HepG2 (cell line): ENCODE results near the gene SIX5. TPM values are rescaled to one million over a fixed set of nuclear protein-coding genes. Genes with fewer than 3 reads are reported as not detected.

Source experiments
- CENPT ChIP-seq: sonication (generic); formaldehyde crosslinking; IDR thresholded peaks from 2 replicates; pipeline ENCODE4 v1.8.0; 2022; ENCODE audit warnings: low read depth, mild to moderate bottlenecking, moderate library complexity, missing genetic modification reagents
- EHMT2 ChIP-seq: fragments of 200-600 bp; sonication (generic); IDR thresholded peaks from 2 replicates; pipeline ENCODE4 v1.7.0; 2017; ENCODE audit warnings: antibody characterized with exemption, low read depth, low read length, borderline replicate concordance
- FOXC1 ChIP-seq: sonication (generic); formaldehyde crosslinking; IDR thresholded peaks from 2 replicates; pipeline ENCODE4 v1.8.0; 2022; ENCODE audit warnings: mild to moderate bottlenecking, missing genetic modification reagents, borderline replicate concordance
- GATAD2A ChIP-seq: IDR thresholded peaks from 2 replicates; pipeline ENCODE4 v1.6.1; 2016
- HNRNPK ChIP-seq: fragments of 200-400 bp; formaldehyde crosslinking; IDR thresholded peaks from 2 replicates; pipeline ENCODE4 v1.6.1; 2018; ENCODE audit warnings: low read length, low read depth, moderate library complexity, mild to moderate bottlenecking; ENCODE audit not compliant: poor library complexity, severe bottlenecking
- JUNB ChIP-seq: sonication (generic); formaldehyde crosslinking; IDR thresholded peaks from 2 replicates; pipeline ENCODE4 v1.8.0; 2022; ENCODE audit warnings: missing genetic modification reagents, mild to moderate bottlenecking, borderline replicate concordance
- KDM6A ChIP-seq: IDR thresholded peaks from 2 replicates; pipeline ENCODE4 v1.6.1; 2016; ENCODE audit warnings: low read depth
- RXRB ChIP-seq: IDR thresholded peaks from 2 replicates; pipeline ENCODE4 v1.6.1; 2016; ENCODE audit warnings: borderline replicate concordance, missing genetic modification reagents, missing compliant biosample characterization
- SALL2 ChIP-seq: sonication (generic); formaldehyde crosslinking; IDR thresholded peaks from 2 replicates; pipeline ENCODE4 v1.8.1; 2023; ENCODE audit warnings: mild to moderate bottlenecking, missing genetic modification reagents, inconsistent platforms
- TBX2 ChIP-seq: sonication (generic); formaldehyde crosslinking; IDR thresholded peaks from 2 replicates; pipeline ENCODE4 v1.5.0; 2020; ENCODE audit warnings: missing genetic modification reagents, mild to moderate bottlenecking, borderline replicate concordance
- THAP11 ChIP-seq: IDR thresholded peaks from 2 replicates; pipeline ENCODE4 v1.6.1; 2016; ENCODE audit warnings: missing biosample characterization, missing genetic modification reagents
- TP53 ChIP-seq: sonication (generic); formaldehyde crosslinking; conservative IDR thresholded peaks from 2 replicates; pipeline ENCODE4 v1.4.0; 2020; ENCODE audit warnings: missing genetic modification reagents
- ZNF256 ChIP-seq: sonication (generic); formaldehyde crosslinking; conservative IDR thresholded peaks from 2 replicates; pipeline ENCODE4 v1.4.0; 2020; ENCODE audit warnings: missing genetic modification reagents
- ZNF296 ChIP-seq: sonication (generic); formaldehyde crosslinking; conservative IDR thresholded peaks from 2 replicates; pipeline ENCODE4 v1.5.0; 2020; ENCODE audit warnings: mild to moderate bottlenecking, missing genetic modification reagents
- ZNF430 ChIP-seq: sonication (generic); formaldehyde crosslinking; IDR thresholded peaks from 2 replicates; pipeline ENCODE4 v1.9.0; 2021; ENCODE audit warnings: mild to moderate bottlenecking, missing genetic modification reagents
- ZNF468 ChIP-seq: sonication (generic); formaldehyde crosslinking; IDR thresholded peaks from 2 replicates; pipeline ENCODE4 v1.8.0; 2022; ENCODE audit warnings: mild to moderate bottlenecking, moderate library complexity, missing genetic modification reagents
- ZNF557 ChIP-seq: sonication (generic); formaldehyde crosslinking; IDR thresholded peaks from 2 replicates; pipeline ENCODE4 v1.4.0; 2020; ENCODE audit warnings: missing genetic modification reagents
- ZNF569 ChIP-seq: sonication (generic); formaldehyde crosslinking; IDR thresholded peaks from 2 replicates; pipeline ENCODE4 v1.5.0; 2020; ENCODE audit warnings: mild to moderate bottlenecking, missing genetic modification reagents, moderate library complexity, borderline replicate concordance
- ZNF605 ChIP-seq: sonication (generic); formaldehyde crosslinking; IDR thresholded peaks from 2 replicates; pipeline ENCODE4 v1.8.0; 2022; ENCODE audit warnings: mild to moderate bottlenecking, missing genetic modification reagents
- ZNF709 ChIP-seq: sonication (generic); formaldehyde crosslinking; IDR thresholded peaks from 2 replicates; pipeline ENCODE4 v1.5.0; 2020; ENCODE audit warnings: mild to moderate bottlenecking, missing genetic modification reagents
- ZNF746 ChIP-seq: sonication (generic); formaldehyde crosslinking; IDR thresholded peaks from 2 replicates; pipeline ENCODE4 v1.8.0; 2022; ENCODE audit warnings: mild to moderate bottlenecking, missing genetic modification reagents
- polyA plus RNA-seq, 8 experiments: library from polyadenylated mRNA; depleted of rRNA in 3 of 8; stranded (reverse) in 7 of 8; unstranded in 1 of 8; fragments of >200 nt; fragmentation: Illumina TruSeq in 4 of 8; extraction: Trizol in 4 of 8; gene quantifications; 2 replicates each; pipeline versions ENCODE4 v1.2.1 to v1.2.3, GENCODE V29; 2011 to 2016; ENCODE audit warnings: low read depth in 4 of 8, missing spikeins in 1 of 8, mixed read lengths in 1 of 8; ENCODE audit not compliant: insufficient read depth in 1 of 8
- total RNA-seq, 5 experiments: library from RNA; depleted of rRNA; stranded (reverse); fragments of >200 nt; fragmentation: Illumina TruSeq; extraction: Trizol; gene quantifications; 2 replicates each; pipeline ENCODE4 v1.2.3, GENCODE V29; 2016; ENCODE audit warnings: low read depth in 1 of 5
- TF ChIP-seq, protein P1 (sequence below): sonication (generic); IDR thresholded peaks from 2 replicates; pipeline ENCODE4 v1.6.1; 2016; ENCODE audit warnings: low read depth, borderline replicate concordance
- TF ChIP-seq, protein P2 (sequence below): sonication (generic); formaldehyde crosslinking; IDR thresholded peaks from 2 replicates; pipeline ENCODE4 v1.4.0; 2020; ENCODE audit warnings: mild to moderate bottlenecking, missing genetic modification reagents
- TF ChIP-seq, protein P3 (sequence below): sonication (generic); formaldehyde crosslinking; conservative IDR thresholded peaks from 2 replicates; pipeline ENCODE4 v1.4.0; 2020; ENCODE audit warnings: missing genetic modification reagents
- TF ChIP-seq, protein P4 (sequence below): IDR thresholded peaks from 2 replicates; pipeline ENCODE4 v1.6.1; 2016; ENCODE audit warnings: missing compliant biosample characterization, missing genetic modification reagents, borderline replicate concordance

The SIX5 gene
- total and polyA plus RNA-seq, 2 of the 13 experiments (the other 11 are each of a cell fraction or from before 2014, with no cell fraction given): 7.7 to 10.5 TPM

DNA sequence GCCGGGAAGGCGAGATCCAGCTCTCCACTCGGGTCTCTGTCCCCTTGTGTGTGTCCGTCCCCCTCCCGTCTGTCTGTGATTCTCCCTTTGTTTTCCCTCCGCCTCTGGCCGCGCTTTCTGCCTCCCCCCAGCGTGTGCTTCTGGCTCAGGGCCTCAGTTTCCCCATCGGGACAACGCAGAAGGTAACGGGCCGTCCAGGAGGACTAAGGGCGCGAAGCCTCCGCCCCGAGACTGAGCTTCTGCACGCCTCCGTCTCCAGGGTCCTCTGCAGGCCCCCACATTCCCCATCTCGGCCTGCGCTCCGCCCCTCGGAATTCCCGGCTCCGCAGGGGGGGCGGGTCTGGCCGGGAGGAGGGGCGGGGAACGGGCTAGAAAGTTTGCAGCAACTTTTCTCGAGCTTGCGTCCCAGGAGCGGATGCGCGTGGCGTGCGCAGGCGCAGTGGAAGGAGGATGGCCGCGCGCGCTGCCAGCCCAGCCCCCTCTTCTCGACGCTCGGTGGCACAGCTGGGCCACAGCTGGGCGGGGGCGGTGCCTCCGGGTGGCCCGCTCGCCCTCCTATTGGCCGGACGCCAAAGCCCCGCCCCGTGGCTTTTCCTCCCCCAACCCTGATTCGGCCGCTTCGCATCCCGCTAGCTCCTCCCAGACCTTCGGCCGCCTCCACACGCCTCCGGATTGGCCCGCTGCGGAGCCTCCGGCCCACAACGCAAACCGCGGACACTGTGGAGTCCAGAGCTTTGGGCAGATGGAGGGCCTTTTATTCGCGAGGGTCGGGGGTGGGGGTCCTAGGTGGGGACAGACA, at the start of gene SIX5 (continued):
- TF ChIP-seq JUNB (CRISPR knock-in tag): 0 out of 2 replicates have a peak, but pooled peaks have one; percentile 31
- TF ChIP-seq, protein P1, sequence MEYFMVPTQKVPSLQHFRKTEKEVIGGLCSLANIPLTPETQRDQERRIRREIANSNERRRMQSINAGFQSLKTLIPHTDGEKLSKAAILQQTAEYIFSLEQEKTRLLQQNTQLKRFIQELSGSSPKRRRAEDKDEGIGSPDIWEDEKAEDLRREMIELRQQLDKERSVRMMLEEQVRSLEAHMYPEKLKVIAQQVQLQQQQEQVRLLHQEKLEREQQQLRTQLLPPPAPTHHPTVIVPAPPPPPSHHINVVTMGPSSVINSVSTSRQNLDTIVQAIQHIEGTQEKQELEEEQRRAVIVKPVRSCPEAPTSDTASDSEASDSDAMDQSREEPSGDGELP: peak; percentile 100
- peak; percentile 64; the same call in 1 of the 2 replicates for TF ChIP-seq ZNF296 (CRISPR knock-in tag)
- TF ChIP-seq TP53 (CRISPR knock-in tag): no peak
- peak; percentile 65; the same call in 1 of the 2 replicates for TF ChIP-seq ZNF746 (CRISPR knock-in tag)
- no peak; the same call in 1 of the 2 replicates for TF ChIP-seq ZNF430
- TF ChIP-seq, protein P2, sequence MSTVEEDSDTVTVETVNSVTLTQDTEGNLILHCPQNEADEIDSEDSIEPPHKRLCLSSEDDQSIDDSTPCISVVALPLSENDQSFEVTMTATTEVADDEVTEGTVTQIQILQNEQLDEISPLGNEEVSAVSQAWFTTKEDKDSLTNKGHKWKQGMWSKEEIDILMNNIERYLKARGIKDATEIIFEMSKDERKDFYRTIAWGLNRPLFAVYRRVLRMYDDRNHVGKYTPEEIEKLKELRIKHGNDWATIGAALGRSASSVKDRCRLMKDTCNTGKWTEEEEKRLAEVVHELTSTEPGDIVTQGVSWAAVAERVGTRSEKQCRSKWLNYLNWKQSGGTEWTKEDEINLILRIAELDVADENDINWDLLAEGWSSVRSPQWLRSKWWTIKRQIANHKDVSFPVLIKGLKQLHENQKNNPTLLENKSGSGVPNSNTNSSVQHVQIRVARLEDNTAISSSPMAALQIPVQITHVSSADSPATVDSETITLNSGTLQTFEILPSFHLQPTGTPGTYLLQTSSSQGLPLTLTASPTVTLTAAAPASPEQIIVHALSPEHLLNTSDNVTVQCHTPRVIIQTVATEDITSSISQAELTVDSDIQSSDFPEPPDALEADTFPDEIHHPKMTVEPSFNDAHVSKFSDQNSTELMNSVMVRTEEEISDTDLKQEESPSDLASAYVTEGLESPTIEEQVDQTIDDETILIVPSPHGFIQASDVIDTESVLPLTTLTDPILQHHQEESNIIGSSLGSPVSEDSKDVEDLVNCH (CRISPR knock-in tag): no peak
- peak; percentile 83 for TF ChIP-seq THAP11 (CRISPR knock-in tag)
- peak; percentile 100 for TF ChIP-seq HNRNPK
- peak; percentile 91 for TF ChIP-seq TBX2 (CRISPR knock-in tag)
- TF ChIP-seq ZNF468 (CRISPR knock-in tag): no peak
- peak; percentile 35; the same call in 1 of the 2 replicates for TF ChIP-seq ZNF557
- TF ChIP-seq ZNF605 (CRISPR knock-in tag): no peak; the same call in 1 of the 2 replicates
- no peak; the same call in 1 of the 2 replicates for TF ChIP-seq CENPT (CRISPR knock-in tag)
- peak; percentile 70; the same call in 1 of the 2 replicates for TF ChIP-seq ZNF256 (CRISPR knock-in tag)
- TF ChIP-seq, protein P3, sequence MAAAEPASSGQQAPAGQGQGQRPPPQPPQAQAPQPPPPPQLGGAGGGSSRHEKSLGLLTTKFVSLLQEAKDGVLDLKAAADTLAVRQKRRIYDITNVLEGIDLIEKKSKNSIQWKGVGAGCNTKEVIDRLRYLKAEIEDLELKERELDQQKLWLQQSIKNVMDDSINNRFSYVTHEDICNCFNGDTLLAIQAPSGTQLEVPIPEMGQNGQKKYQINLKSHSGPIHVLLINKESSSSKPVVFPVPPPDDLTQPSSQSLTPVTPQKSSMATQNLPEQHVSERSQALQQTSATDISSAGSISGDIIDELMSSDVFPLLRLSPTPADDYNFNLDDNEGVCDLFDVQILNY: no peak
- no peak for TF ChIP-seq KDM6A (CRISPR knock-in tag)
- peak; percentile 65; the same call in 1 of the 2 replicates for TF ChIP-seq RXRB (CRISPR knock-in tag)
- TF ChIP-seq EHMT2: no peak
- TF ChIP-seq ZNF569: no peak
- TF ChIP-seq, protein P4, sequence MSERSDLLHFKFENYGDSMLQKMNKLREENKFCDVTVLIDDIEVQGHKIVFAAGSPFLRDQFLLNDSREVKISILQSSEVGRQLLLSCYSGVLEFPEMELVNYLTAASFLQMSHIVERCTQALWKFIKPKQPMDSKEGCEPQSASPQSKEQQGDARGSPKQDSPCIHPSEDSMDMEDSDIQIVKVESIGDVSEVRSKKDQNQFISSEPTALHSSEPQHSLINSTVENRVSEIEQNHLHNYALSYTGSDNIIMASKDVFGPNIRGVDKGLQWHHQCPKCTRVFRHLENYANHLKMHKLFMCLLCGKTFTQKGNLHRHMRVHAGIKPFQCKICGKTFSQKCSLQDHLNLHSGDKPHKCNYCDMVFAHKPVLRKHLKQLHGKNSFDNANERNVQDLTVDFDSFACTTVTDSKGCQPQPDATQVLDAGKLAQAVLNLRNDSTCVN: no peak; the same call in none of the 2 replicates
- no peak for TF ChIP-seq FOXC1
- TF ChIP-seq SALL2: no peak; the same call in 1 of the 2 replicates
- no peak for TF ChIP-seq ZNF709 (CRISPR knock-in tag)
- TF ChIP-seq GATAD2A (CRISPR knock-in tag): peak; percentile 62; the same call in 1 of the 2 replicates
